CD4-positive, alpha-beta memory T cell (primary cell): ENCODE results near the gene SLC26A5. TPM values are rescaled to one million over a fixed set of nuclear protein-coding genes. Genes with fewer than 3 reads are reported as not detected.

Experiments used
- CTCF ChIA-PET: fragments of 350-600 bp; sonication (Branson Sonifier 250); formaldehyde crosslinking; loops from one replicate; lab custom pipeline; 2021; ENCODE audit warnings: inconsistent platforms; ENCODE audit not compliant: partially characterized antibody; lab: Charles Lee
- POLR2A ChIA-PET: fragments of 350-600 bp; sonication (Branson Sonifier 250); formaldehyde crosslinking; loops from one replicate; lab custom pipeline; 2021; ENCODE audit not compliant: partially characterized antibody; lab: Charles Lee
- DNase-seq, 5 donors: peaks; one replicate each; pipeline versions ENCODE4 v3.0.0 to v3.0.0-alpha.2; 2020 to 2022; ENCODE audit warnings: mixed read lengths in 1 of 5
- H3K27ac ChIP-seq: one replicate; pipeline ENCODE4 v1.7.0; 2013; ENCODE audit warnings: low read depth, low read length
- H3K27me3 ChIP-seq: 2 replicates; pipeline ENCODE4 v1.7.0; 2013; ENCODE audit warnings: mild to moderate bottlenecking, low read length, moderate library complexity; ENCODE audit not compliant: insufficient read depth
- H3K36me3 ChIP-seq: 2 replicates; pipeline ENCODE4 v1.7.0; 2013; ENCODE audit warnings: mild to moderate bottlenecking, low read length, moderate library complexity; ENCODE audit not compliant: insufficient read depth
- H3K4me1 ChIP-seq: 2 replicates; pipeline ENCODE4 v1.7.0; 2013; ENCODE audit warnings: mild to moderate bottlenecking, low read length, moderate library complexity; ENCODE audit not compliant: insufficient read depth
- H3K4me3 ChIP-seq, 2 donors: one replicate each; pipeline ENCODE4 v1.7.0; 2013; ENCODE audit warnings: low read length in 2 of 2, mild to moderate bottlenecking in 1 of 2
- H3K9me3 ChIP-seq, 2 donors: one replicate each; pipeline ENCODE4 v1.7.0; 2013; ENCODE audit warnings: low read length in 2 of 2, control low read depth in 1 of 2; ENCODE audit not compliant: control insufficient read depth in 1 of 2
- H3K27ac Mint-ChIP-seq, 7 donors: one replicate each; pipeline ENCODE4 v1.8.0; 2020 to 2021; ENCODE audit warnings: mixed read lengths in 7 of 7, mild to moderate bottlenecking in 6 of 7, inconsistent platforms in 3 of 7, moderate library complexity in 3 of 7
- H3K27me3 Mint-ChIP-seq, 2 donors: one replicate each; pipeline ENCODE4 v1.8.0; 2020 to 2021; ENCODE audit warnings: mixed read lengths in 2 of 2
- H3K36me3 Mint-ChIP-seq, 2 donors: one replicate each; pipeline ENCODE4 v1.8.0; 2020 to 2021; ENCODE audit warnings: mixed read lengths in 2 of 2, inconsistent platforms in 1 of 2, mild to moderate bottlenecking in 1 of 2
- H3K4me1 Mint-ChIP-seq, 4 donors: one replicate each; pipeline ENCODE4 v1.8.0; 2020 to 2021; ENCODE audit warnings: mixed read lengths in 4 of 4, mild to moderate bottlenecking in 1 of 4
- H3K4me3 Mint-ChIP-seq, 8 donors: one replicate each; pipeline ENCODE4 v1.8.0; 2020 to 2021; ENCODE audit warnings: mixed read lengths in 8 of 8, mild to moderate bottlenecking in 7 of 8, moderate library complexity in 6 of 8, inconsistent platforms in 3 of 8
- H3K9me3 Mint-ChIP-seq, 8 donors: one replicate each; pipeline ENCODE4 v1.8.0; 2020 to 2021; ENCODE audit warnings: mixed read lengths in 8 of 8, mild to moderate bottlenecking in 5 of 8, inconsistent platforms in 3 of 8, moderate library complexity in 1 of 8
- intact Hi-C: fragments of 100-400 bp; cut with micrococcal nuclease; formaldehyde crosslinking; loops from one replicate; pipeline ENCODE4 v1.15.1; 2023
- polyA plus RNA-seq, 2 donors: library from polyadenylated mRNA; unstranded; fragments of 300-500 nt; fragmentation: Illumina TruSeq; gene quantifications; one replicate each; pipeline ENCODE4 v1.2.3, GENCODE V29; 2021
- total RNA-seq, 2 experiments: library from RNA; stranded (reverse); gene quantifications; one replicate each; pipeline ENCODE4 v1.2.3, GENCODE V29; 2021

SLC26A5 gene
- total and polyA plus RNA-seq, 4 experiments from 2014 or later: not detected

DNA sequence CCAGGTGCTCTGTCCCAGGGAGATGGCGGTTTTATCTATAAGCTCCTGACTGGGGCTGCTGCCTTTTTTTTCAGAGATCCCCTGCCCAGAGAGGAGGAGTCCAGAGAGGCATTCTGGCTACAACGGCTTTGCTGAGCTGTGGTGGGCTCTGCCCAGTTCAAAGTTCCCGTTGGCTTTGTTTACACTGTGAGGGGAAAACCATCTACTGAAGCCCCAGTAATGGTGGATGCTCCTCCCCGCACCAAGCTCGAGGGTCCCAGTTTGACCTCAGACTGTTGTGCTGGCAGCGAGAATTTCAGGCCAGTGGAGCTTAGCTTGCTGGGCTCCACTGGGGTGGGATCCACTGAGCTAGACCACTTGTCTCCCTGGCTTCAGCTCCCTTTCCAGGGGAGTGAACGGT is 16.4 kb upstream of the SLC26A5 start:
- intact Hi-C loops: no loop called here
- Mint-ChIP-seq H3K36me3 (no peaks in the 10 kb centered on the region), H3K4me1 (no peaks in the 10 kb centered on the region), H3K9me3 (peaks cover 0 to 5% (median 0%) of the 10 kb centered on the region in 8 donors), H3K27me3 (peaks cover 13 to 32% of the 10 kb centered on the region in 2 donors), H3K27ac (no peak overlapping the region), H3K4me3 (no peak overlapping the region)
- no peaks in the 10 kb centered on the region for H3K9me3 ChIP-seq
- no peak for DNase-seq
- no peaks in the 10 kb centered on the region for H3K27me3 ChIP-seq
- H3K36me3 ChIP-seq: no peaks in the 10 kb centered on the region
- H3K4me3 ChIP-seq: no peak overlapping the region
- ChIA-PET CTCF (no interaction called here), POLR2A (no interaction called here)
- H3K4me1 ChIP-seq: no peaks in the 10 kb centered on the region
- no peak overlapping the region for H3K27ac ChIP-seq

DNA sequence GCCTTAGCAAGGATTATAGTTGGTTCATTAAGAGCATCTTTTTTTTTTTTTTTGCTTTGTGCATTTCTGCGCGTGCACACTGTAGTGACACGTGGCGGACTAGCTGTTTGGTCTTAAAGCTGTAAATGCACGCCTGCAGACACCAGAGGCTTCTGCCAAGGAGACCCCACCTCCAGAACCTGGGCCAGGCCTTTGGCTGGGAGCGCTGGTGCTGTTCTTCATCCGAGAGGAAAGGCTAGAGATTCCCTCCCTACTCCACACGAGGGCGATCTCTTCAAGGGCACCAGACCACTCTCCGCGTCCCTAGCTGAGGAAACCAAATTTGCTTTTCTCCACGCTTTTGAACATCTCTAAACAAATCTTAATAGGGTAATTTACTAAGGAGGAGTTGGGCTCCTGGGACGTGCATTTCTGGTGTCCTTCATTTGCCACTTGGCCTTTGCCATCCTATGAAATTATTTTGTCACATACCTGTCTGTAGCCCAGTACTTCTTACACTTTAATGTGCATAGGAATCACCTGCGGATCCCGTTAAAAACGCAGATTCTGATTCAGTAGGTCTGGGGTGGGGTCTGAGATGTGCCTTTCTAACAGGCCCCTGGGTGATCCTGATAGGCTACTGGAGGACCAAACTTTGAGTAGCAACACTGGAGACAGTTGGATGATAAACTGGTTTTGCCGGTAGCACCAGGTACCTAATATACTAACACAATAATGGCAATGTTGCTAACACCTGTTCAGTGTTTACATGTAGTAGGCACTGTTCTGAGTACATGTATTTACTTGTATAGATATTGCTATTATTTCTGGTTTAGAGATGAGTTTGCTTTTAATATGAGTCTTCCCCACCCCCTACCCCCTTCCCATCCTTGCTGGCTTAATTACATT is 1.3 kb upstream of the SLC26A5 start:
- CTCF ChIA-PET: no interaction called here
- H3K4me3 Mint-ChIP-seq: peak overlapping the region in 5 of 8 donors; percentile 11 to 79 (median 37)
- Histone ChIP-seq H3K36me3 (no peaks in the 10 kb centered on the region), H3K4me1 (peaks cover 20% of the 10 kb centered on the region), H3K27me3 (peaks cover 20% of the 10 kb centered on the region), H3K27ac (no peak overlapping the region), H3K9me3 (no peaks in the 10 kb centered on the region), H3K4me3 (no peak overlapping the region)
- peak in 2 of 5 donors; percentile 5 to 8 for DNase-seq
- intact Hi-C loops: no loop called here
- no peak overlapping the region for H3K27ac Mint-ChIP-seq
- peaks cover 44 to 69% of the 10 kb centered on the region in 2 donors for H3K27me3 Mint-ChIP-seq
- POLR2A ChIA-PET: no interaction called here
- peaks cover 0 to 3% of the 10 kb centered on the region in 2 donors for H3K36me3 Mint-ChIP-seq
- H3K4me1 Mint-ChIP-seq: peaks cover 2 to 17% (median 15%) of the 10 kb centered on the region in 4 donors
- H3K9me3 Mint-ChIP-seq: peaks cover 0 to 19% (median 12%) of the 10 kb centered on the region in 8 donors

DNA sequence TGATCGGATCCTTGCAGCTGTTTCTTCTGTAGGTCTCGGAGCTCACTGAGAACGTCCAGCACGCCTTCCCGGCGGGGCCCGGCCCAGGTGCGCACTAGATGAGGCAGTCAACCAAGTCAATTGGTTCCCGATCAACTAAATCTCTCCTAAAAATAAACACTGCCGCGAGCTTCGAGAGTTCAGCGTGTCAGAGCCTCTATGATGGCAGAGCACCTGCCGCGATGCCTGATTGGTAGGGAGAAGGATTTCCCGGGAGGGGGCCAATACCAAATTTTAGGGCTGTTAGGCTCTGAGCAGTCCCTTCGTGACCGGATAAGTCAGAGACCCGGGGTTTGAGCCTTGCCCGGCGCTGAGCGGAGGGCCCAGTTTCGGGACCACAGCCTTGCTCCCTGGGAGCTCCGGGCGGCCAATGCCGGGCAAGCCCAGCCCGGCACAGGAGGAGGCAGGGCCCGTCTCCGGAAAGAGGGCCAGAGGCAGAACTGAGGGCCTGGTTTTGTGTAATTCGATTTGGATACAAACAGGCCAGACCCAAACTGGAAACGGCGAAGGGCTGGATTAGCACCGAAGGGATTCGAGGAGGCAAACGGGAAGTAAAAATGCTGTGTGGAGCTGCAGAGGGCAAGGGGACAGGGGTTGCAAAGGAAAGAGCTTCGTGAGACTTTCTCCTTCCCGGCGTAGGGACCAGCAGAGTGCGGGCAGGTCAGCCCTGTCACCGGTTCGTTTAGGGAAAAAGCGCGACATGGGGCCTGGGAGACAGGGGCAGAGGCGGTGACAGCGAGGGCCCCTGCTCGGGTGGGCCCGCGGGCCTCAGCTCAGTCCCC is 569 bp downstream of the SLC26A5 start:
- H3K4me3 ChIP-seq: no peak overlapping the region
- CTCF ChIA-PET: interaction anchor here (1.1 kb wide), 1 partner anchor 14 kb away, joined by 3 read pairs; no protein-coding TSS in a partner anchor
- peaks cover 2 to 17% (median 15%) of the 10 kb centered on the region in 4 donors for H3K4me1 Mint-ChIP-seq

DNA sequence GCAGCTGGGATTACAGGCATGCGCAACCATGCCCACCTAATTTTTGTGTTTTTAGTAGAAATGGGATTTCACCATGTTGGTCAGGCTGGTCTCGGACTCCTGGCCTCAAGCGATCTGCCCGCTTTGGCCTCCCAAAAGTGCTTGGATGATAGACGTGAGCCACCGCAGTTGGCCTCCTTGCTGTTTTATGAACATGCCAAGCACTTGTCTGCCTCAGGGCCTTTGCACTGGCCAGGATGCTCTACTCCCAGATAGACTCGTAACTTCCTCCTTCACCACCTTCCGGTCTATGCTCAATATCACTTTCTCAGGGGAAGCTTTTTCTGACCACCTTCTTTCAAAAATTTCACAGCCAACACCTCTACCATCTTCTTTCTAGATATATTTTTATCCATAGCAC is 6.3 kb downstream of the SLC26A5 start:
- intact Hi-C loops: no loop called here
- ChIA-PET POLR2A (no interaction called here), CTCF (no interaction called here)
- no peak overlapping the region for H3K4me3 ChIP-seq
- H3K9me3 ChIP-seq: no peaks in the 10 kb centered on the region
- Mint-ChIP-seq H3K4me3 (no peak overlapping the region), H3K9me3 (peaks cover 0 to 3% (median 0%) of the 10 kb centered on the region in 8 donors), H3K36me3 (no peaks in the 10 kb centered on the region), H3K4me1 (no peaks in the 10 kb centered on the region), H3K27me3 (peaks cover 21 to 34% of the 10 kb centered on the region in 2 donors), H3K27ac (no peak overlapping the region)
- no peaks in the 10 kb centered on the region for H3K36me3 ChIP-seq
- peaks cover 14% of the 10 kb centered on the region for H3K27me3 ChIP-seq
- no peak for DNase-seq
- no peak overlapping the region for H3K27ac ChIP-seq
- no peaks in the 10 kb centered on the region for H3K4me1 ChIP-seq

More for the DNA sequence above, 569 bp downstream of the SLC26A5 start:
- POLR2A ChIA-PET: no interaction called here
- Mint-ChIP-seq H3K27me3 (peaks cover 46 to 55% of the 10 kb centered on the region in 2 donors), H3K36me3 (no peaks in the 10 kb centered on the region), H3K4me3 (peak overlapping the region; percentile 62 to 87 (median 74)), H3K9me3 (peaks cover 0 to 8% (median 3%) of the 10 kb centered on the region in 8 donors), H3K27ac (peak overlapping the region in 1 of 7 donors; percentile 83)
- H3K27me3 ChIP-seq: peaks cover 20% of the 10 kb centered on the region
- H3K9me3 ChIP-seq: no peaks in the 10 kb centered on the region
- no peak for DNase-seq
- no peaks in the 10 kb centered on the region for H3K36me3 ChIP-seq
- peaks cover 20% of the 10 kb centered on the region for H3K4me1 ChIP-seq
- intact Hi-C loops: no loop called here
- H3K27ac ChIP-seq: no peak overlapping the region

DNA sequence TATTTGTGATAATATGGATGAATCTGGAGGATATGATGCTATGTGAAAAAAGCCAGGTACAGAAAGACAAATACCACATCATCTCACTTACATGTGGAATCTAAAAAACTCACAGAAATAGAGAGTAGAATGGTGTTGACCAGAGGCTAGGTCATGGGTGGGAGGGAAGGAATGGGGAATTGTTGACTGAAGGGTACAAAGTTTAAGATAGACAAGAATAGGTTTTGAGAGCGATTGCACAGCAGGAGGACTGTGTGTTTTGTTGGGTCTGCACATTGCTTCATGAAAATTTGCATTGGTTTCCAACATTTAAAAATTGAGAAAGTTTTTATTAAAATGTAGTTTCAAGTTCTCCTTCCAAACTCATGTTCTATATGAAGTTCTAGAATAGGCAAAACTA is 8.4 kb downstream of the SLC26A5 start:
- POLR2A ChIA-PET: no interaction called here

DNA sequence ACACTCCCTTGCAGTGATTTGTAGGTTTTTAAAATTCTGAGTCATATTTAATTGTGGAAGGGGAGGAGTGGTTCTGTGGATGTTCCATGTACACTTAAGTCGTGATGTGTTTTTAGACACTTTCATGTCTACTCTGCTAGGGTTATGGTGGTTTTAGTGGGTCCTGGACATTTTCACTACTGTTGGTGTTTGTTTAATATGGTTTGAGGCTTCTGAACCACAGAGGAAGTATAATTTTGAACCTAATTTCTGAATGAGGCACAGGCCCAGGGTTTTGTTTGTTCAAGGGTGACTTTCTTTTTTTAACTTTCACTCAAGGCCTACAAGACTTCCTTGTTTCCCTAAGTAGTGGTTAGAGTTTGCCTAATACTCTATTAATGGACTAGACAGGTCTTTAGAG is 13.3 kb downstream of the SLC26A5 start:
- no peaks in the 10 kb centered on the region for H3K4me1 ChIP-seq
- no peaks in the 10 kb centered on the region for H3K9me3 ChIP-seq
- Mint-ChIP-seq H3K27ac (no peak overlapping the region), H3K27me3 (peaks cover 6 to 11% of the 10 kb centered on the region in 2 donors), H3K36me3 (no peaks in the 10 kb centered on the region), H3K4me1 (no peaks in the 10 kb centered on the region), H3K4me3 (no peak overlapping the region), H3K9me3 (peaks cover 0 to 7% (median 1%) of the 10 kb centered on the region in 8 donors)
- ChIA-PET POLR2A (no interaction called here), CTCF (no interaction called here)
- H3K27me3 ChIP-seq: peaks cover 3% of the 10 kb centered on the region
- no peak for DNase-seq
- H3K27ac ChIP-seq: no peak overlapping the region
- no peaks in the 10 kb centered on the region for H3K36me3 ChIP-seq
- intact Hi-C loops: no loop called here
- H3K4me3 ChIP-seq: no peak overlapping the region

More for the DNA sequence above, 8.4 kb downstream of the SLC26A5 start:
- CTCF ChIA-PET: no interaction called here
- Histone ChIP-seq H3K4me3 (no peak overlapping the region), H3K9me3 (no peaks in the 10 kb centered on the region), H3K27me3 (peaks cover 3% of the 10 kb centered on the region), H3K36me3 (no peaks in the 10 kb centered on the region), H3K27ac (no peak overlapping the region), H3K4me1 (no peaks in the 10 kb centered on the region)
- Mint-ChIP-seq H3K9me3 (peaks cover 0 to 7% (median 1%) of the 10 kb centered on the region in 8 donors), H3K36me3 (no peaks in the 10 kb centered on the region), H3K27ac (no peak overlapping the region), H3K4me1 (no peaks in the 10 kb centered on the region), H3K27me3 (peaks cover 12 to 16% of the 10 kb centered on the region in 2 donors), H3K4me3 (no peak overlapping the region)
- intact Hi-C loops: no loop called here
- no peak for DNase-seq

DNA sequence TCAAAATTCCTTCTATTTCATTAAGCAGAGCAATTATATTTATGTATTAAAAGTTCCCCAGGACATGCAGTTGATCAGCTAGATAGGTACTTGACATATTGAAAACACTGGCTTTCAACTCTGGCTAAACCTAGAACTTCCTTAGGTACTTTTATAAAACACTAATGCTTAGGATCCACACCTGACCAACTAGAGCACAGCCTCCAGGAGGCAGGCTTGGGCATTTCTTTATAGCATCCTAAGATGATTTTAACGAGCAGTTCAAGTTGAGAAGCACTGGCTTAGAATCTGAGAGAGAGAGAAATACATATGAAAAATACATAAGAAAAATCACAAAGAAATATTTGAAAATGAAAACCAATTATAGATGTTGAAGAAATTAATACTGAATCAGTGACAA is 20.8 kb downstream of the SLC26A5 start:
- H3K27ac ChIP-seq: no peak overlapping the region
- H3K27me3 Mint-ChIP-seq: peaks cover 2 to 3% of the 10 kb centered on the region in 2 donors
- ChIA-PET CTCF (interaction anchor here (0.7 kb wide), 1 partner anchor 10 kb away, joined by 3 read pairs; no protein-coding TSS in a partner anchor), POLR2A (no interaction called here)
- no peaks in the 10 kb centered on the region for H3K36me3 Mint-ChIP-seq
- no peaks in the 10 kb centered on the region for H3K36me3 ChIP-seq
- H3K9me3 Mint-ChIP-seq: no peaks in the 10 kb centered on the region
- no peak overlapping the region for H3K27ac Mint-ChIP-seq
- H3K4me3 ChIP-seq: no peak overlapping the region
- H3K4me3 Mint-ChIP-seq: no peak overlapping the region
- no peaks in the 10 kb centered on the region for H3K4me1 ChIP-seq
- intact Hi-C loops: no loop called here
- no peak for DNase-seq
- H3K9me3 ChIP-seq: no peaks in the 10 kb centered on the region
- H3K4me1 Mint-ChIP-seq: no peaks in the 10 kb centered on the region
- H3K27me3 ChIP-seq: no peaks in the 10 kb centered on the region
